Fibroblast of skin of scalp (primary cell): ENCODE results near the gene PTDSS2.

Experiments
- DNase-seq: peaks from one replicate; pipeline ENCODE4 v3.0.0-alpha.2; 2013

The PTDSS2 gene

DNA sequence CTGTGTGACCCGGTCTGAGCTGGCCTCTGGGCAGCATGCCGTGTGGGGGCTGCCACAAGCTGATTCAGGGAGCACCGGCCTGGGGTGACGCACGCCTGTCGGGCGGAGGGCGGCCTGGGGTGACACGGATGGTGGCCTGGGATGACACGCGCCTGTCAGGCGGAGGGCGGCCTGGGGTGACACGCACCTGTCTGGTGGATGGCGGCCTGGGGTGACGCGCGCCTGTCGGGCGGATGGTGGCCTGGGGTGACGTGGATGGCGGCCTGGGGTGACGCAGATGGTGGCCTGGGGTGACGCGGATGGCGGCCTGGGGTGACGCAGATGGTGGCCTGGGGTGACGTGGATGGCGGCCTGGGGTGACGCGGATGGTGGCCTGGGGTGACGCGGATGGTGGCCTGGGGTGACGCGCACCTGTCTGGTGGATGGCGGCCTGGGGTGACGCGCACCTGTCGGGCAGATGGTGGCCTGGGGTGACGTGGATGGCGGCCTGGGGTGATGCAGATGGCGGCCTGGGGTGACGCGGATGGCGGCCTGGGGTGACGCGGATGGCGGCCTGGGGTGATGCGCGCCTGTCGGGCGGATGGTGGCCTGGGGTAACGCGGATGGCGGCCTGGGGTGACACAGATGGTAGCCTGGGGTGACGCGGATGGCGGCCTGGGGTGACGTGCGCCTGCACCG lies 21.5 kb downstream of the PTDSS2 start:
- DNase-seq, result no peak

- no peak for DNase-seq
Observed at GRCh38 chr11:472272-472671, 22.2 kb downstream of the PTDSS2 start.

DNA sequence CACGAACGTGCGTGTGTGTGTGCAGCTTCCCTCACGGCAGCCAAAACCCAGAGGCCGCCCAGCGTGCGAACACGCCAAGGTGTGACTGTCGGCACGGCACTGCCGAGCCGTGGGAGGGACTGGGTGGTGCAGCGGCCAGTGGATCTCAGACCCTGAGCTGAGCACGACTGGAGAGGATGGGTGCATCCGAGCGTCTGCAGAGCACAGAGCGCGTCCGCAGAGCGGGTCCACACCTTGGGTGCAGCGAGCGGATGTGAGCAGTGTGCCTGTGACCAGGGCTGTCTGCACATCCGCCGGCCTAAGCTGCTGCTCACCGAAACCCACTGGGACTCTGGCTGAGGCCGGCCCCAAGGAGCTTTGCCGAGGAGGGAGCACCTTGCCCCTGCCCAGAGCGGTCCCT lies 22.7 kb downstream of the PTDSS2 start:
- no peak for DNase-seq

GRCh38 chr11:473415-473814 lies 23.3 kb downstream of the PTDSS2 start:
- DNase-seq, result no peak

DNA sequence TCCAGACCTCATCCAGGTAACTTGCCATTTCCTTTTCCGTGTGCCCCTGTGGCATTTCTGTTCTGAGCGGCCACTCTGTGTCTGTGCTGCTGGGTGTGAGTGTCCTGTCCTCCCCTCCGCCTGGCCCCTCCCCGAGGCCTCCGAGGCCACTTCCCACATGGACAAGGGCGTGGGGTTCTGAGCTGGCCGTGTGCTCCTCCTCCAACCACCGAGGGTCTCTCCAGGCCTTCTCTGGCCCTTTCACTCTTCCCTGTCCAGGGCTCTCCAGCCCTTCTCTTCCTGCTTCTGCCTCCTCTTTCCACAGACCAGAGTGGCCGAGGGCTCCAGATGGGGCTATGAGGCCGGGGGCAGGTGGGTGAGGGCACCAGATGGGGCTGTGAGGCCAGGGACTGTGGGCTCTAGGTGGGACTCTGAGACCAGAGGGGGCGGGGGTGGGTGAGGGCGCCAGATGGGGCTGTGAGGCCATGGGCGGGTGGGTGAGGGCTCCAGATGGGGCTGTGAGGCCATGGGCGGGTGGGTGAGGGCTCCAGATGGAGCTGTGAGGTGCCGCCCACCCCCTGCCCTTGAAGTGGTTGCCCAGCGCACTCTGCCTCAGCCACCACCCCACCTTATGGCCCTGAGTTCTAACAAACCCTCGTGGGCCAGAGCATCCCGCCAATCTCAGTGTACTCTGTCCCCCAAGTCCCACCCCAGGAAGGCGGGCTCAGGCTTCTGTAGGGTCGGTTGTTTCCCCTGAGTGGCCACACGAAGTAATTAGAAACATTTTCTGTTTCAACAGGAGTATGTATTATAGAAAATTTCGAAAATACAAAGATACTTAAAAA lies 24.1 kb downstream of the PTDSS2 start:
- DNase-seq, result no peak

- no peak for DNase-seq
Observed at GRCh38 chr11:474914-475506, 24.9 kb downstream of the PTDSS2 start.

DNA sequence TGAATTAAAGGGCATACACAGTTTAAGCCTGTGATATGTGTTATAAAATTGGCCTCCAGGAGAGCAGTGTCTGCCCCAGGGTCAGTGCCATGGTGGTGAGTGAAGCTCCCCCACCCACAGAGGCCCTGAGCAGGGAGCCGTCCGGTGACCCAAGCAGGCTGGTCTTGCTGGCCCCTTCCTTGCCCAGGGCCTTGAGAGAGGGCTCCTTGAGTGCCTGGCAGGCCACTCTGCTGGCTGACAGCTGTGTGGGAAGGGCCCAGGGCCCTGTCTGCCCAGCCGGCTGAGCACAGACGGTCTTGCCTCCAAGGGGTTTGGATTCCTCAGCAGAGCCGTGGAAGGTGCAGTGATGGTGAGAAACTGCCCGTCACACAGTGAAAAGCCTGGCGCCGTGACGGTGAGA lies 25.9 kb downstream of the PTDSS2 start:
- no peak for DNase-seq

GRCh38 chr11:476416-476815 lies 26.3 kb downstream of the PTDSS2 start:
- no peak for DNase-seq

DNA sequence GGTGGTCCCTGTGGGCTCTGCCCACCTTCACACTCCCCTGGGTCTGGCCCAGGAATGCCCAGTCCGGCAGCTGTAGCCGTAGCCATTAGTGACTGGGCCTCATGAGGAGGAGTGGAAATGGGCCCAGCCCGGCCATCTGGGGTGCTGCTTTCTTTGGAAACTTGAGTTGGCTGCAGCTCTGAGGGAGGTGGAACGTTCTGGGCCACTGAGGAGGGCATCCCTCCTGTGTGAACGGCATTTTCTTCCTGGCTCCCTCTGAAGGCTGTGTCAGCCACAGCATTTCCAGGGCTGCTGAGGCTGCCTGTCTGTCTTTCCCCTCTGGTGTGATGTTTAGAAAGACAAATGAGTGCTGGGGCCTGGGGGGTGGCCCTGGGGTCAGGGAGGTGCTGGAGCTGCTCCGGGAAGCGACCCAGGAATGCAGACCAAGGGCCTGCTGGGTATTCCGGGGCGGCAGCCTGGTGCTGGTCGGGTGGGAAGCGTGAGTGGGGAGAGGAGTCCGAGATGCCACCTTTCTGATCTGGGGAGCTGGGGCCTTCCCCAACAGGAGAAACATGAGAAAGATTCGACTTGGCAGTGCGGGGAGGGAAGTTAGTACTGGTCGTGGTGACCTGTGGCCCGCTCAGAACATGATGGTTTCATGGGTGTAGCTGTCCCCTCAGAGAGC lies 27.1 kb downstream of the PTDSS2 start:
- DNase-seq, result no peak

- DNase-seq, result no peak
Observed at GRCh38 chr11:479311-479710, 29.2 kb downstream of the PTDSS2 start.

DNA sequence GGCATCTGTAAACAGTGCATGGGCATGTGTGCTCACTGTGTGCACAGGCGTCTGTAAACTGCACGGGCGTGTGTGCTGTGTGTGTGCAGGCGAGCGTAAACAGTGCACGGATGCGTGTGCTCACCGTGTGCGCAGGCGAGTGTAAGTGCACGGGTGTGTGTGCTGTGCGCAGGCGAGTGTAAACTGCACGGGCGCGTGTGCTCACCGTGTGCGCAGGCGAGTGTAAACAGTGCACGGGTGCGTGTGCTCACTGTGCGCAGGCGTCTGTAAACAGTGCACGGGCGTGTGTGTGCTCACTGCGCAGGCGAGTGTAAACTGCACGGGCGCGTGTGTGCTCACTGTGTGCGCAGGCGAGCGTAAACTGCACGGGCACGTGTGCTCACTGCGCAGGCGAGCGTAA lies 34.5 kb downstream of the PTDSS2 start:
- DNase-seq, result no peak

GRCh38 chr11:486189-486588 lies 36.1 kb downstream of the PTDSS2 start:
- no peak for DNase-seq

DNA sequence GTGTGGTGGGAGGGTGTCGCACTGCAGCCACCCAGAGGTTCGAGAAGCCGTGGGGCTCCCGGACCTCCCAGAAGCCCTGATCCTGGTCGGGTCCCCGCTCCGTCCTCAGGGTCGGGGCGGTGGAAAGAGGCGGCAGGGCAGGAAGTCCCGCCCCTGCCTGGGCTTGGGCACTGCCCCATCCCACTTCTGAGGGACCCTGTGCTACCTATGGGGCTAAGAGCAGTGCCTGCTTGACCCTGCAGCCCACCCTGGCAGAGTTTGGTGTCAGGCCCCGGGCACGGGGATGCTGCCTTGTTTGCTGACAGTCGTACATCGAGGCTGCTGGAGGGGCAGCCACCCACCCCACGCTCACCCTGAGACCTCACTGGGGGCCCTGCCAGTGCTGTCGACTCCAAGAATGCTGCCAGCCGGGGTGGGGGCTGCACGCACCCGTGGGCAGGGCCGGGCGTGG lies 37.5 kb downstream of the PTDSS2 start:
- DNase-seq, result no peak

DNA sequence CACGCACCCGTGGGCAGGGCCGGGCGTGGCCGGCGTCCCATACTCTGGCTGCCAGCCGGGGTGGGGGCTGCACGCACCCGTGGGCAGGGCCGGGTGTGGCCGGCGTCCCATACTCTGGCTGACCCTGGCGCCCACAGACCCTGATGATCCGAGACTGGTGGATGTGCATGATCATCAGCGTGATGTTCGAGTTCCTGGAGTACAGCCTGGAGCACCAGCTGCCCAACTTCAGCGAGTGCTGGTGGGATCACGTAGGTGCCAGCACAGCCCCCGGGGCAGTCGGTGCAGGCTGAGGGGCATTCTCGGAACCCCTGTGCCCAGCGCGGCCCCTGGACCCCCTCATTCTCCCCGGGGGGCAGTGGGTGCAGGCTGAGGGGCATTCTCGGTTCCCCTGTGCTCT lies 38.0 kb downstream of the PTDSS2 start:
- DNase-seq, result no peak

DNA sequence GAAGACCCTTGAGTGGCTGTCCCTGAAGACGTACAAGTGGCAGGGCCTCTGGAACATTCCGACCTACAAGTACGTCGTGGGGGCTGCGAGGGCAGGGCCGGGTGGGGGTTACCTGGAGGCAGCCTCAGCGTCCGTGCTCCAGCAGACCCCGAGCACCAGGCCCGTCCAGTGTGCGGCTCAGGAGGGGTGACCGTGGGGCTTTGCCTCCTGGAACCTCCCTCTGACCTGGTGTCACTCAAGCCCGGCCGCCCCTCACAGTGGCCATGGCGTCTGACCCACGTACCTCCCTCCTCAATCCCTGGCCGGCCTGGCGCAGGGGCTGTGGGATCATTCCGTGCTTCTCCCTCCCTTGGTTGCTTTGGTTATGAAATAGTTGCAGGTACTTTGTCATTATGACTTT lies 38.5 kb downstream of the PTDSS2 start:
- no peak for DNase-seq

DNA sequence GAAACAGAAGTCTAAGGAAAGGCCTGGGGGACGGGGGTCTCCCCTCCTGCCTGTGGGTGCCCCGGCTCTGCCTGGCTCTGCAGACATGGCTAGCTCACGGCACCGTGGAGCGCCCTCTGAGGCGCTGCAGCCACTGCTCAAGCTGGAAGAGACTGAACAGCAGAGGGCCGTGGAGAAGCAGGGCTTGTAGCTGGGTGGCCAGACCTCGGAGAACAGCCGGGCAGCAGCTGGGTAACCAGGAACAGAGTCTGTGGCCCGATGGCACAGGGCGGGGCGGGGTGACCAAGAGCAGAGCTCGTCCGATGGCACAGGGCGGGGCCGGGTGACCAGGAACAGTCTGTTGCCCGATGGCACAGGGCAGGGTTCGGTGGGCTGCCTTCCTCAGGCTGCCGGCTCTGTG lies 38.9 kb downstream of the PTDSS2 start:
- no peak for DNase-seq

DNA sequence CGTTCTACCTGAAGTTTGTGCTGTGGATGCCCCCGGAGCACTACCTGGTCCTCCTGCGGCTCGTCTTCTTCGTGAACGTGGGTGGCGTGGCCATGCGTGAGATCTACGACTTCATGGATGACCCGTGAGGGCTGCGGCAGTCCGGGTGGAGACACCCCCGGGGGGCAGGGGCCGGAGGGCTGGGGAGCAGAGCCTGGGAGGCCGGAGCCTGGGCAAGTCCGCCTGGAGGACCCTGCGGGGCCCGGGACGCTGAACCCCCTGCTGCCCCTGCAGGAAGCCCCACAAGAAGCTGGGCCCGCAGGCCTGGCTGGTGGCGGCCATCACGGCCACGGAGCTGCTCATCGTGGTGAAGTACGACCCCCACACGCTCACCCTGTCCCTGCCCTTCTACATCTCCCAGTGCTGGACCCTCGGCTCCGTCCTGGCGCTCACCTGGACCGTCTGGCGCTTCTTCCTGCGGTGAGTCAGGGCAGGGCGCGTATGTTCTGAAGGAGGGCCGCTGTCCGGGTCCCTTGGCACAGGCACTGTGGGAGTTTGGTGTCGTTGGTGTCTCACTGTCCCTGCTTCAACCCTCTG lies 39.6 kb downstream of the PTDSS2 start:
- DNase-seq, result no peak

- no peak for DNase-seq
Observed at GRCh38 chr11:490186-490929, 40.3 kb downstream of the PTDSS2 start.

GRCh38 chr11:490930-491260 lies 40.8 kb downstream of the PTDSS2 start:
- no peak for DNase-seq

DNA sequence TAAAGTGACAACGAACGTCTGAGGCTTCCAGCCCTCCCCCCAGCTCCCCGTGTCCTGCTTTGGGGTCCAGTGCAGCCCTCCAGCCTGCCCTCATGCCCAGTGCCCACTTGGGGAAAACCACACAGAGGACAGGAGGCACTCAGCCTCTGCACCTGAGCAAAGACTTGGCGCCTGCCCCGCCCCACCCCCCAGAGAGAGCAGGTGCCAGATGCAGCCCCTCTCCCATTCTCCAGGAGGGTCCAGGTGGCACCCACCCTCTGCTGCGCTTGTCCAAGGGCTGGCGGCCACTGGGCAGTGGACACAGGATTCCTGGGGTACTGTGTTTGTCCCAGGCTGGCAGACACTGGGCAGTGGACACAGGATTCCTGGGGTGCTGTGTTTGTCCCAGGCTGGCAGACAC lies 41.3 kb downstream of the PTDSS2 start:
- DNase-seq, result no peak

DNA sequence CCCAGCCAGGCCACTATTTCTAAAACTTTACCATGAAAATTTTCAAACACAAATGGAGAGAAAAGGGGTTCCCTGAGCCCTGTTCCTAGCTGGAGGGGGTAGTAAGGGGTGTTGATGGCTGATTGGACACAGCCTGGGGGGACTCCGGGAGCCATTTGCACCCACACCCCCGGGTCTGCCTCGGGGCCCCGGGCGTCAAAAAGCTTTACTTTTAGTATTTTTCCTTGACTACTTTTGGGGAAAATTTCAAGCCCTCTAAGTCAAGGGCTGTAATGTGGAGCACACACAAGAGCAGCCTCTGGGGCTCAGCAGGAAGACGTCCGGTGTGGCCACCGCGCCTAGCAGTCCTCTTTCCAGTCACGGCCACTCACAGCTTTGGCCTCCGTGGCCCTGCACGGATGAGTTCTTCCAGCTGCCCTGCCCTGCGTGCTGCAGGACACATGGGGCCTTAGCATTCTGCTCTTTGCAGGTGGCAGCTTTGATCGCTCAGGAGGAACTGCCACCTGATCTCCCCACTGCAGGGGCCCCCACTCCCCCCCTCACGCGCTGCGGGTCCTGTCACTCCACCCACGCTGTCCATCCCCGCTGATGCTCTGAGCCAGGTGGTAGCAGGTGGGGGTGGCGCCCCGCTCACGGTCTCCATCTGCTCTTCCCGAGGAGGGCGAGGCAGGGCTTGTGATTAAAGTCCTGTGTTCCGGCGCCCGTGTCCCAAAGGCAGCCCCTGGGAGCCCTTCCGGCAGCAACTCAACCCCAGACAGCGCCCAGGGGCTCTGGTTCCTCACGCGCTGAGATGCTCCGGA lies 42.5 kb downstream of the PTDSS2 start:
- DNase-seq, result no peak
